Muscle of leg (tissue), 11 donors: Measurements from ENCODE around the gene POU6F2. TPM values are rescaled to one million over a fixed set of nuclear protein-coding genes. Genes with fewer than 3 reads are reported as not detected.

Experiments
- DNase-seq: peaks from one replicate; pipeline ENCODE4 v3.0.0; 2013
- H3K27ac ChIP-seq: one replicate; pipeline ENCODE4 v1.5.1; 2013; ENCODE audit warnings: mild to moderate bottlenecking, low read length, control low read depth
- H3K27me3 ChIP-seq: one replicate; pipeline ENCODE4 v1.6.1; 2013; ENCODE audit warnings: low read length; ENCODE audit not compliant: control insufficient read depth, insufficient read depth
- H3K36me3 ChIP-seq: one replicate; pipeline ENCODE4 v1.6.1; 2013; ENCODE audit warnings: low read length; ENCODE audit not compliant: control insufficient read depth, insufficient read depth
- H3K4me1 ChIP-seq: one replicate; pipeline ENCODE4 v1.6.1; 2013; ENCODE audit warnings: low read length; ENCODE audit not compliant: control insufficient read depth, insufficient read depth
- H3K4me3 ChIP-seq: one replicate; pipeline ENCODE4 v1.5.1; 2013; ENCODE audit warnings: low read length, control low read depth
- H3K9me3 ChIP-seq: replicated peaks from 2 replicates; pipeline ENCODE4 v1.6.1; 2013; ENCODE audit warnings: low read depth, low read length; ENCODE audit not compliant: control insufficient read depth
- WGBS: methylation state at CpG from one replicate; pipeline ENCODE4 v1.1.5; 2013; ENCODE audit warnings: missing lambda C conversion rate; ENCODE audit not compliant: insufficient coverage; 5-methylcytosine and 5-hydroxymethylcytosine counted together
- polyA plus RNA-seq, 8 donors: library from polyadenylated mRNA; unstranded; fragments of 120-200 nt; gene quantifications; one replicate each; pipeline versions ENCODE4 v1.2.1 to v1.2.3, GENCODE V29; 2013; ENCODE audit warnings: inconsistent platforms in 1 of 8, low replicate concordance in 1 of 8; ENCODE audit not compliant: insufficient read length in 8 of 8, insufficient read depth in 1 of 8
- total RNA-seq: library from RNA; stranded (reverse); fragments of 120-200 nt; gene quantifications from one replicate; pipeline ENCODE4 v1.2.4, GENCODE V29; 2013

POU6F2 gene
- total and polyA plus RNA-seq, 9 donors = 0.05 to 0.54 (median 0.10) TPM; not detected in 1

DNA sequence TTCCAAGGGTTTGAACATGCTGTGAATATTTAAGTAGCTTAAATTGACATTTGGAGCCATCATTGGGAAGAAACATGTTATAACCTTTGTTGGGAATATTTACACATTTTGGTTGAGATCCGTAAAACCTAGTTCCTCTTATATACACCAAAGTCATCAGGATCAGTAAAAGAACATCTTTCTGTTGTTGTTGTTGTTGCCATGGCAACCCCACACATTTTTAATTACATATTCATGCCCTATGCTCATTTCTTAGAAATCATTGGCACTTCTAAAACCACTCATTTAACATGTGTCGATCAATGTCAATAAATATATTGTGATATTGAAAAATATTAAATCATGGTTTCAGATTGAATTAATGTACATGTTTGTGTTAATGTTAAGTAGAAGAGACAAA, 122.6 kb downstream of the POU6F2 start:
- no peaks in the 10 kb centered on the region for H3K36me3 ChIP-seq
- WGBS = no CpG with 5 or more reads among the region's 2 CpGs
- no peaks in the 10 kb centered on the region for H3K4me1 ChIP-seq
- no peaks in the 10 kb centered on the region for H3K27me3 ChIP-seq
- no peak for DNase-seq
- H3K4me3 ChIP-seq = no peak overlapping the region
- no peaks in the 10 kb centered on the region for H3K9me3 ChIP-seq
- no peak overlapping the region for H3K27ac ChIP-seq

- Histone ChIP-seq H3K36me3 (no peaks in the 10 kb centered on the region), H3K27ac (no peak overlapping the region), H3K27me3 (no peaks in the 10 kb centered on the region), H3K4me3 (no peak overlapping the region), H3K4me1 (no peaks in the 10 kb centered on the region), H3K9me3 (no peaks in the 10 kb centered on the region)
- DNase-seq = no peak
- 20% methylated on average over 1 of the region's 2 CpGs for WGBS
Measured at GRCh38 chr7:39102234-39102633, 124.5 kb downstream of the POU6F2 start.

DNA sequence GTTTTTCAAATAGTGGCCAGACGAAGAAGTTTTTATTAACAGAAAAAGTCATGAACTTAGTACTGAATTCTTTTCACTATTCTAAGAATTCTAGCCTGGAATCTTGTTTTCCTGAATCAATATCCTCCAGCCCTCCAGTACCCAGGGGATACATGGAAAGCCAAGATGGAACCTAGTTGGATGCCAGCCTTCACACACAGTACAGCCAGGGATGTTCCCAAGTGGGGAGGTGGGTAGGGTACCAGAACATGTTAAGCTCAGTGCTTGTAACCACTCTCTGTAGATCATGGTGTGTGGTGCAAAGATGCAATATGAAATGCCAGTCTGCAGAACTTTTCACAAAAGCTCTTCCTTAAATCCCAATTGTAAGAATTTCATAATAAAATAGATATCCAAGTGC, 128.0 kb downstream of the POU6F2 start:
- H3K4me3 ChIP-seq = no peak overlapping the region
- no CpG with 5 or more reads among the region's 1 CpG for WGBS
- no peaks in the 10 kb centered on the region for H3K36me3 ChIP-seq
- DNase-seq = no peak
- no peak overlapping the region for H3K27ac ChIP-seq
- no peaks in the 10 kb centered on the region for H3K4me1 ChIP-seq
- H3K27me3 ChIP-seq = no peaks in the 10 kb centered on the region
- H3K9me3 ChIP-seq = no peaks in the 10 kb centered on the region

GRCh38 chr7:39125846-39126245, 148.1 kb downstream of the POU6F2 start:
- Histone ChIP-seq H3K27ac (no peak overlapping the region), H3K4me3 (no peak overlapping the region), H3K4me1 (no peaks in the 10 kb centered on the region), H3K9me3 (no peaks in the 10 kb centered on the region), H3K36me3 (no peaks in the 10 kb centered on the region), H3K27me3 (no peaks in the 10 kb centered on the region)
- no peak for DNase-seq
- 58% methylated on average over 2 of the region's 3 CpGs for WGBS

DNA sequence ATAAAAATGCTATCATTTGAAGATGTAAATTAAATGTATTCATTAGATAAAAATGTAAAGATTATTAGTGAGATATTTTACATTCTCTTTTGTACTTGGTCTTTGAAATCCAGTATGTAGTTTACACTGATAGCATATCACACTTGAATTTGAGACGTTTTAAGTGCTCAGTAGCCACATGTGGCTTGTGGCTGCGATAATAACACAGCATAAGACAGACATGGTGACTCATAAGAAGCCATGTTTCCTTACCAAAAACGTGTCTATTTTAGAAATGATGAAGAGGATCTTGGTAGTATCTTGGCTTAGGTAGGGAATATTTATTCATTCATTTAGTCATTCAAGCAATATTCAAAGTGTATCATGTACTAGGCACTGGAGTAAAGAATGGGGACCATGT, 149.3 kb downstream of the POU6F2 start:
- no CpG with 5 or more reads among the region's 3 CpGs for WGBS
- DNase-seq = no peak
- peaks cover 3% of the 10 kb centered on the region for H3K4me1 ChIP-seq
- H3K4me3 ChIP-seq = no peak overlapping the region
- no peaks in the 10 kb centered on the region for H3K9me3 ChIP-seq
- H3K36me3 ChIP-seq = no peaks in the 10 kb centered on the region
- H3K27ac ChIP-seq = no peak overlapping the region
- H3K27me3 ChIP-seq = no peaks in the 10 kb centered on the region

GRCh38 chr7:39128287-39128843, 150.7 kb downstream of the POU6F2 start:
- H3K27me3 ChIP-seq = no peaks in the 10 kb centered on the region
- peaks cover 3% of the 10 kb centered on the region for H3K4me1 ChIP-seq
- H3K9me3 ChIP-seq = no peaks in the 10 kb centered on the region
- H3K4me3 ChIP-seq = no peak overlapping the region
- no peak overlapping the region for H3K27ac ChIP-seq
- no CpG with 5 or more reads among the region's 2 CpGs for WGBS
- no peak for DNase-seq
- no peaks in the 10 kb centered on the region for H3K36me3 ChIP-seq

- H3K9me3 ChIP-seq = no peaks in the 10 kb centered on the region
- no peaks in the 10 kb centered on the region for H3K27me3 ChIP-seq
- WGBS = no CpG with 5 or more reads among the region's 3 CpGs
- no peak for DNase-seq
- H3K4me1 ChIP-seq = peaks cover 3% of the 10 kb centered on the region
- no peak overlapping the region for H3K4me3 ChIP-seq
- H3K36me3 ChIP-seq = no peaks in the 10 kb centered on the region
- no peak overlapping the region for H3K27ac ChIP-seq
Measured at GRCh38 chr7:39130274-39130673, 152.6 kb downstream of the POU6F2 start.

GRCh38 chr7:39130857-39131526, 153.3 kb downstream of the POU6F2 start:
- H3K4me1 ChIP-seq = peaks cover 3% of the 10 kb centered on the region
- peak; percentile 25 for DNase-seq
- no peaks in the 10 kb centered on the region for H3K9me3 ChIP-seq
- no peak overlapping the region for H3K27ac ChIP-seq
- no peaks in the 10 kb centered on the region for H3K36me3 ChIP-seq
- H3K27me3 ChIP-seq = no peaks in the 10 kb centered on the region
- no peak overlapping the region for H3K4me3 ChIP-seq
- WGBS = 66% methylated on average over 22 of the region's 26 CpGs

- Histone ChIP-seq H3K9me3 (no peaks in the 10 kb centered on the region), H3K4me3 (no peak overlapping the region), H3K4me1 (peaks cover 3% of the 10 kb centered on the region), H3K36me3 (no peaks in the 10 kb centered on the region), H3K27ac (no peak overlapping the region), H3K27me3 (no peaks in the 10 kb centered on the region)
- WGBS = 65% methylated on average over 2 of the region's 5 CpGs
- no peak for DNase-seq
Measured at GRCh38 chr7:39132306-39132705, 154.6 kb downstream of the POU6F2 start.

GRCh38 chr7:39133088-39133487, 155.4 kb downstream of the POU6F2 start:
- Histone ChIP-seq H3K4me1 (peaks cover 3% of the 10 kb centered on the region), H3K36me3 (no peaks in the 10 kb centered on the region), H3K4me3 (no peak overlapping the region), H3K27me3 (no peaks in the 10 kb centered on the region), H3K9me3 (no peaks in the 10 kb centered on the region), H3K27ac (no peak overlapping the region)
- 84% methylated on average over 3 of the region's 4 CpGs for WGBS
- peak; percentile 70 for DNase-seq
